ENCODE measurements around the gene ZNF787.
"Not testable (repeated sequence)": the region's sequence is repeated elsewhere in the genome, so short reads cannot be mapped to it uniquely, and the experiment has no call there.

The ZNF787 gene

GRCh38 chr19:56148955-56149655 is 28.0 kb upstream of the ZNF787 start:
- H3K9me3 Mint-ChIP-seq, H3K27ac Mint-ChIP-seq, H3K36me3 Mint-ChIP-seq, H3K4me3 Mint-ChIP-seq, H3K27me3 Mint-ChIP-seq: not testable (repeated sequence)
- H3K4me1 Mint-ChIP-seq: peaks cover 30% of the 10 kb centered on the region

- Mint-ChIP-seq H3K36me3 (peaks cover 6% of the 10 kb centered on the region), H3K9me3 (no peaks in the 10 kb centered on the region), H3K4me1 (peaks cover 29% of the 10 kb centered on the region), H3K4me3 (no peak overlapping the region), H3K27me3 (no peaks in the 10 kb centered on the region), H3K27ac (peak overlapping the region; percentile 12)
Measured at GRCh38 chr19:56148096-56148495, 27.0 kb upstream of the ZNF787 start.

GRCh38 chr19:56147307-56147706 is 26.2 kb upstream of the ZNF787 start:
- Mint-ChIP-seq H3K4me1 (peaks cover 27% of the 10 kb centered on the region), H3K36me3 (peaks cover 6% of the 10 kb centered on the region), H3K4me3 (no peak overlapping the region), H3K27ac (no peak overlapping the region), H3K27me3 (no peaks in the 10 kb centered on the region), H3K9me3 (no peaks in the 10 kb centered on the region)

- Mint-ChIP-seq H3K27ac (no peak overlapping the region), H3K36me3 (peaks cover 6% of the 10 kb centered on the region), H3K9me3 (no peaks in the 10 kb centered on the region), H3K27me3 (no peaks in the 10 kb centered on the region), H3K4me1 (peaks cover 30% of the 10 kb centered on the region), H3K4me3 (no peak overlapping the region)
Measured at GRCh38 chr19:56146904-56147303, 25.8 kb upstream of the ZNF787 start.

- Mint-ChIP-seq H3K4me3 (no peak overlapping the region), H3K9me3 (no peaks in the 10 kb centered on the region), H3K4me1 (peaks cover 32% of the 10 kb centered on the region), H3K27me3 (no peaks in the 10 kb centered on the region), H3K36me3 (peaks cover 6% of the 10 kb centered on the region), H3K27ac (no peak overlapping the region)
Measured at GRCh38 chr19:56145698-56146097, 24.6 kb upstream of the ZNF787 start.

- H3K9me3 Mint-ChIP-seq: no peaks in the 10 kb centered on the region
- peaks cover 3% of the 10 kb centered on the region for H3K36me3 Mint-ChIP-seq
- H3K27ac Mint-ChIP-seq: no peak overlapping the region
- no peak overlapping the region for H3K4me3 Mint-ChIP-seq
- H3K27me3 Mint-ChIP-seq: no peaks in the 10 kb centered on the region
- H3K4me1 Mint-ChIP-seq: peaks cover 36% of the 10 kb centered on the region
Measured at GRCh38 chr19:56144831-56145230, 23.7 kb upstream of the ZNF787 start.

GRCh38 chr19:56144376-56144775 is 23.3 kb upstream of the ZNF787 start:
- H3K27me3 Mint-ChIP-seq: no peaks in the 10 kb centered on the region
- H3K27ac Mint-ChIP-seq: no peak overlapping the region
- no peaks in the 10 kb centered on the region for H3K9me3 Mint-ChIP-seq
- peaks cover 35% of the 10 kb centered on the region for H3K4me1 Mint-ChIP-seq
- no peaks in the 10 kb centered on the region for H3K36me3 Mint-ChIP-seq
- no peak overlapping the region for H3K4me3 Mint-ChIP-seq

- Mint-ChIP-seq H3K27me3 (no peaks in the 10 kb centered on the region), H3K9me3 (no peaks in the 10 kb centered on the region), H3K27ac (no peak overlapping the region), H3K36me3 (no peaks in the 10 kb centered on the region), H3K4me1 (peaks cover 35% of the 10 kb centered on the region), H3K4me3 (peak overlapping the region; percentile 84)
Measured at GRCh38 chr19:56142897-56143434, 21.9 kb upstream of the ZNF787 start.

GRCh38 chr19:56142087-56142787 is 21.1 kb upstream of the ZNF787 start:
- Mint-ChIP-seq H3K4me3 (peak overlapping the region; percentile 84), H3K27ac (peak overlapping the region; percentile 82), H3K4me1 (peaks cover 35% of the 10 kb centered on the region), H3K36me3 (no peaks in the 10 kb centered on the region), H3K9me3 (no peaks in the 10 kb centered on the region), H3K27me3 (no peaks in the 10 kb centered on the region)

- Mint-ChIP-seq H3K4me3 (peak overlapping the region; percentile 84), H3K9me3 (no peaks in the 10 kb centered on the region), H3K4me1 (peaks cover 35% of the 10 kb centered on the region), H3K27ac (peak overlapping the region; percentile 82), H3K27me3 (no peaks in the 10 kb centered on the region), H3K36me3 (no peaks in the 10 kb centered on the region)
Measured at GRCh38 chr19:56141417-56141993, 20.4 kb upstream of the ZNF787 start.

- Mint-ChIP-seq H3K4me1 (peaks cover 35% of the 10 kb centered on the region), H3K36me3 (no peaks in the 10 kb centered on the region), H3K27ac (peak within 1 kb of the TSS; percentile 91), H3K4me3 (peak within 1 kb of the TSS; percentile 86), H3K9me3 (no peaks in the 10 kb centered on the region), H3K27me3 (no peaks in the 10 kb centered on the region)
Measured at GRCh38 chr19:56140583-56141416, 19.7 kb upstream of the ZNF787 start, which contains the start of gene ZNF444. Gene ZNF444 (plus strand): TSS chr19:56141287. CDS start chr19:56146912, 5,625 bp downstream.

- no peak overlapping the region for H3K27ac Mint-ChIP-seq
Measured at GRCh38 chr19:56139847-56140582, 18.9 kb upstream of the ZNF787 start.

GRCh38 chr19:56138069-56138468 is 17.0 kb upstream of the ZNF787 start:
- H3K4me3 Mint-ChIP-seq: no peak overlapping the region
- peaks cover 23% of the 10 kb centered on the region for H3K4me1 Mint-ChIP-seq
- H3K27ac Mint-ChIP-seq: no peak overlapping the region
- no peaks in the 10 kb centered on the region for H3K36me3 Mint-ChIP-seq
- H3K27me3 Mint-ChIP-seq: no peaks in the 10 kb centered on the region
- H3K9me3 Mint-ChIP-seq: no peaks in the 10 kb centered on the region

More at GRCh38 chr19:56139847-56140582, 18.9 kb upstream of the ZNF787 start:
- peaks cover 35% of the 10 kb centered on the region for H3K4me1 Mint-ChIP-seq
- H3K4me3 Mint-ChIP-seq: peak overlapping the region; percentile 86
- no peaks in the 10 kb centered on the region for H3K36me3 Mint-ChIP-seq
- no peaks in the 10 kb centered on the region for H3K27me3 Mint-ChIP-seq
- no peaks in the 10 kb centered on the region for H3K9me3 Mint-ChIP-seq

GRCh38 chr19:56137405-56137804 is 16.3 kb upstream of the ZNF787 start:
- no peaks in the 10 kb centered on the region for H3K27me3 Mint-ChIP-seq
- H3K4me1 Mint-ChIP-seq: peaks cover 17% of the 10 kb centered on the region
- no peaks in the 10 kb centered on the region for H3K9me3 Mint-ChIP-seq
- H3K36me3 Mint-ChIP-seq: no peaks in the 10 kb centered on the region
- H3K27ac Mint-ChIP-seq: no peak overlapping the region
- no peak overlapping the region for H3K4me3 Mint-ChIP-seq

GRCh38 chr19:56136362-56136761 is 15.3 kb upstream of the ZNF787 start:
- Mint-ChIP-seq H3K4me1 (peaks cover 12% of the 10 kb centered on the region), H3K4me3 (no peak overlapping the region), H3K9me3 (no peaks in the 10 kb centered on the region), H3K36me3 (peaks cover 2% of the 10 kb centered on the region), H3K27me3 (no peaks in the 10 kb centered on the region), H3K27ac (no peak overlapping the region)

Measured in activated naive CD4-positive, alpha-beta T cell treated with anti-CD3 and anti-CD28 coated beads, Interleukin-2, amount 50 U/mL, for 24 hours (primary cell).